ENCODE measurements around the gene MAP4K3. TPM values are rescaled to one million over a fixed set of nuclear protein-coding genes. Genes with fewer than 3 reads are reported as not detected.

Gene MAP4K3
- total and polyA plus RNA-seq, 2 of the 4 experiments (the other 2 are of a cell fraction) = 13.2 to 32.6 TPM

DNA sequence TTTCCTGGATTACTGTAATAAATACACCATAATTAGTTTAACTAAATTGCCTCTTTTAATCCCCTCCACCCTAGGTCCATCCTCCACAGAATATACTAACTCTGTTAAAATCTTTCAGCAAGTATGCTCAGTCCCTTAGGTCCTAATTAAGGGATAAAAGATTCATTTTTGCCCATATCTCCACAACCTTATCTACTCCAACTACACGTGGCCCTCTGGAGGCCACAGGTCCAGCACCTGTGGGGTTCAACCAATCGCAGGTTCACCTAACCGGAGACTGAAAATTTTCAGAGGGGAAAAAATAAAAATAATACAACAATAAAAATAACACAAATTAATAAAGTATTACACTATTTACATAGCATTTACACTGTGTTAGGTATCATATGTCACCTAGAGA is 86.4 kb downstream of the MAP4K3 start:
- Histone ChIP-seq H3K14ac (replicated peaks; ENCODE audit: low read depth, low read length) (no peak overlapping the region), H4K8ac (ENCODE audit: low read depth in 2 of 2, low read length in 2 of 2) (no peak overlapping the region), H4K20me1 (ENCODE audit: insufficient read depth, low read length) (0 out of 2 replicates have a peak, but pooled peaks cover 3% of the 10 kb centered on the region), H3K27ac (ENCODE audit: insufficient read depth, low read length) (no peak overlapping the region), H4K5ac (ENCODE audit: low read depth, low read length) (no peak overlapping the region), H4K91ac (ENCODE audit: insufficient read depth, low read depth, low read length) (no peak overlapping the region), H3K4me3 (ENCODE audit: insufficient read depth, low read depth, low read length) (no peak overlapping the region), H3K9me1 (ENCODE audit: insufficient read depth, low read length) (no peaks in the 10 kb centered on the region; the same call in none of the 2 replicates), H3K23ac (ENCODE audit: low read depth, low read length) (no peak overlapping the region), H3K9ac (ENCODE audit: low read depth, low read length) (no peak overlapping the region), H3K36me3 (ENCODE audit: control insufficient read depth, insufficient read depth, low read length) (peaks cover 8% of the 10 kb centered on the region; the same call in 1 of the 2 replicates), H2BK5ac (ENCODE audit: low read depth, low read length, poor library complexity, severe bottlenecking) (no peak overlapping the region), H2BK120ac (ENCODE audit: low read depth, low read length) (no peak overlapping the region), H3K9me3 (ENCODE audit: control insufficient read depth, insufficient read depth, low read length) (no peaks in the 10 kb centered on the region), H2AFZ (replicated peaks; ENCODE audit: low read length, poor library complexity) (no peak overlapping the region), H3K79me1 (ENCODE audit: low read depth in 1 of 2, low read length in 2 of 2) (peaks cover 15 to 47% of the 10 kb centered on the region in 2 experiments), H3K27me3 (ENCODE audit: control insufficient read depth, insufficient read depth, low read length) (no peaks in the 10 kb centered on the region), H3K4ac (ENCODE audit: low read depth, low read length) (no peak overlapping the region), H2AK5ac (ENCODE audit: low read depth, low read length) (no peak overlapping the region), H3K56ac (ENCODE audit: extremely low read depth, insufficient read depth, low read length) (no peak overlapping the region), H3K4me2 (ENCODE audit: low read depth, low read length) (no peak overlapping the region), H2BK20ac (ENCODE audit: low read depth, low read length) (no peak overlapping the region), H3K4me1 (ENCODE audit: control insufficient read depth, insufficient read depth, low read length) (no peaks in the 10 kb centered on the region), H2BK15ac (ENCODE audit: low read depth, low read length) (no peak overlapping the region), H3K18ac (ENCODE audit: low read depth, low read length) (no peak overlapping the region), H2AK9ac (replicated peaks; ENCODE audit: low read depth, low read length, poor library complexity) (no peak overlapping the region)
- intact Hi-C loops (cut with micrococcal nuclease) (no loop called here), in situ Hi-C loops (cut with MboI; ENCODE audit: low sequenced_read_pairs) (loop anchor here (25.0 kb wide), 1 partner anchor 337 kb away; no protein-coding TSS in a partner anchor), dilution Hi-C loops (cut with HindIII; ENCODE audit: low sequenced_read_pairs, unreplicated experiment) (no loop called here)
- WGBS, 2 experiments (ENCODE audit: extremely low coverage in 2 of 2, insufficient read length in 1 of 2) = no CpG with 5 or more reads among the region's 3 CpGs
- TF ChIP-seq POLR2A (IDR thresholded peaks at IDR 0.05; ENCODE audit: low read depth, low read length) (no peak), MAFK (IDR thresholded peaks at IDR 0.05; ENCODE audit: low read depth, low read length) (no peak), SMC3 (IDR thresholded peaks at IDR 0.05; ENCODE audit: low read depth, low read length) (no peak), CHD1 (IDR thresholded peaks at IDR 0.05; ENCODE audit: low read depth, low read length) (no peak), RCOR1 (IDR thresholded peaks at IDR 0.05; ENCODE audit: insufficient replicate concordance, low read length) (no peak), NFE2L2 (IDR thresholded peaks at IDR 0.05; ENCODE audit: low read depth, low read length) (no peak), FOS (IDR thresholded peaks at IDR 0.05; ENCODE audit: low read depth, low read length) (no peak), BHLHE40 (IDR thresholded peaks at IDR 0.05; ENCODE audit: low read depth, low read length) (no peak), RAD21 (IDR thresholded peaks at IDR 0.05; ENCODE audit: low read length) (no peak), RFX5 (IDR thresholded peaks at IDR 0.05; ENCODE audit: low read depth, low read length) (no peak), MXI1 (IDR thresholded peaks at IDR 0.05; ENCODE audit: borderline replicate concordance, low read depth, low read length) (no peak), CEBPB (IDR thresholded peaks at IDR 0.05; ENCODE audit: low read depth, low read length) (no peak), MAZ (IDR thresholded peaks at IDR 0.05; ENCODE audit: borderline replicate concordance, low read depth, low read length) (no peak)
- TF ChIP-seq, protein P1, sequence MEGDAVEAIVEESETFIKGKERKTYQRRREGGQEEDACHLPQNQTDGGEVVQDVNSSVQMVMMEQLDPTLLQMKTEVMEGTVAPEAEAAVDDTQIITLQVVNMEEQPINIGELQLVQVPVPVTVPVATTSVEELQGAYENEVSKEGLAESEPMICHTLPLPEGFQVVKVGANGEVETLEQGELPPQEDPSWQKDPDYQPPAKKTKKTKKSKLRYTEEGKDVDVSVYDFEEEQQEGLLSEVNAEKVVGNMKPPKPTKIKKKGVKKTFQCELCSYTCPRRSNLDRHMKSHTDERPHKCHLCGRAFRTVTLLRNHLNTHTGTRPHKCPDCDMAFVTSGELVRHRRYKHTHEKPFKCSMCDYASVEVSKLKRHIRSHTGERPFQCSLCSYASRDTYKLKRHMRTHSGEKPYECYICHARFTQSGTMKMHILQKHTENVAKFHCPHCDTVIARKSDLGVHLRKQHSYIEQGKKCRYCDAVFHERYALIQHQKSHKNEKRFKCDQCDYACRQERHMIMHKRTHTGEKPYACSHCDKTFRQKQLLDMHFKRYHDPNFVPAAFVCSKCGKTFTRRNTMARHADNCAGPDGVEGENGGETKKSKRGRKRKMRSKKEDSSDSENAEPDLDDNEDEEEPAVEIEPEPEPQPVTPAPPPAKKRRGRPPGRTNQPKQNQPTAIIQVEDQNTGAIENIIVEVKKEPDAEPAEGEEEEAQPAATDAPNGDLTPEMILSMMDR (conservative IDR thresholded peaks at IDR 0.05; ENCODE audit: low read depth, low read length) = no peak
- TF ChIP-seq, protein P2, sequence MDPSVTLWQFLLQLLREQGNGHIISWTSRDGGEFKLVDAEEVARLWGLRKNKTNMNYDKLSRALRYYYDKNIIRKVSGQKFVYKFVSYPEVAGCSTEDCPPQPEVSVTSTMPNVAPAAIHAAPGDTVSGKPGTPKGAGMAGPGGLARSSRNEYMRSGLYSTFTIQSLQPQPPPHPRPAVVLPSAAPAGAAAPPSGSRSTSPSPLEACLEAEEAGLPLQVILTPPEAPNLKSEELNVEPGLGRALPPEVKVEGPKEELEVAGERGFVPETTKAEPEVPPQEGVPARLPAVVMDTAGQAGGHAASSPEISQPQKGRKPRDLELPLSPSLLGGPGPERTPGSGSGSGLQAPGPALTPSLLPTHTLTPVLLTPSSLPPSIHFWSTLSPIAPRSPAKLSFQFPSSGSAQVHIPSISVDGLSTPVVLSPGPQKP (IDR thresholded peaks at IDR 0.05; ENCODE audit: borderline replicate concordance, low read depth, low read length) = no peak
- TF ChIP-seq, protein P3, sequence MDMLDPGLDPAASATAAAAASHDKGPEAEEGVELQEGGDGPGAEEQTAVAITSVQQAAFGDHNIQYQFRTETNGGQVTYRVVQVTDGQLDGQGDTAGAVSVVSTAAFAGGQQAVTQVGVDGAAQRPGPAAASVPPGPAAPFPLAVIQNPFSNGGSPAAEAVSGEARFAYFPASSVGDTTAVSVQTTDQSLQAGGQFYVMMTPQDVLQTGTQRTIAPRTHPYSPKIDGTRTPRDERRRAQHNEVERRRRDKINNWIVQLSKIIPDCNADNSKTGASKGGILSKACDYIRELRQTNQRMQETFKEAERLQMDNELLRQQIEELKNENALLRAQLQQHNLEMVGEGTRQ (IDR thresholded peaks at IDR 0.05; ENCODE audit: low read depth, low read length) = no peak
- ATAC-seq (ENCODE audit: low read depth) (no peak), DNase-seq (no peak)
- ChIA-PET POLR2A (ENCODE audit: unreplicated experiment) (no interaction called here), CTCF (no interaction called here)
- BruUV-seq (replicated peaks) = no TSS peak

All from IMR-90 (cell line).